Tongue (tissue), 2 donors: ENCODE data around the gene MYO3B. TPM values are rescaled to one million over a fixed set of nuclear protein-coding genes. Genes with fewer than 3 reads are reported as not detected.
"Not testable (repeated sequence)": the region's sequence is repeated elsewhere in the genome, so short reads cannot be mapped to it uniquely, and the experiment has no call there.

Source experiments
- DNase-seq: peaks from one replicate; pipeline ENCODE4 v3.0.0-alpha.2; 2015
- total RNA-seq: library from RNA; depleted of rRNA; stranded (reverse); fragments of >200 nt; gene quantifications from one replicate; pipeline ENCODE4 v1.2.3, GENCODE V29; 2014

The MYO3B gene
- total RNA-seq, 1 donor from 2014 or later, result 1.8 TPM

DNA sequence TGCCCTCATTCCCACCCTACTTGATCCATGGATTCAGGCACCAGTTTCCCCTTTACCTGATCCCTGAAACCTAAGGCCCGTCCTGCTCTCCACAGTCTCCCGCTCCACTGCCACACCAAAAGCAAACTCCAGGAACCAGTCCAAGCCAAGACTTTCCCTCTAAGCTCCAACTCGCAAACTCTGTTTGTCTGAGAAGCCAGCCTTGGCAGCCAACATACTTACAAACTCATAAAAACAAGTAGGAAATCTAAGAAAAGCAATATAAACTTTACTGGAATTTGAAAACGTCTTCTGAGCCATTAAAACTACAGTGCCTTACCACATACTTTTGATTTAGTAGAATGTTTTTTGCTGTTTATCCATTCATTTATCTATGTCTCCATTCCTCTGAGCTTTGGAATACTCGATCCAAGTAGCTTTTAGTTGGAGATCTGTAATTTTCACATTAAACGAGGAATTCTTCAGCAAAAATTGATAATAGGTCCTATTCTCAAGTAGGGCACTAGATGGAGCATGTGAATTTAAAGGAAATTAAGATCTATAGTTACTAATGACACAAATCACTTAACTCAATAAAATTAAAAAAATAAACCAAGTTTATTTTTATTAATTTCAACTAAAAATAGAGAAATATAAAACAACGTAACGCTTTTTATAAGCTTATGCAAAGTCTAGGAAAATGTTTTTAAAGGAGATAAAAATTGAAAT is 199.7 kb downstream of the MYO3B start:
- DNase-seq, result no peak

GRCh38 chr2:170380267-170380666 is 202.3 kb downstream of the MYO3B start:
- DNase-seq, result no peak

DNA sequence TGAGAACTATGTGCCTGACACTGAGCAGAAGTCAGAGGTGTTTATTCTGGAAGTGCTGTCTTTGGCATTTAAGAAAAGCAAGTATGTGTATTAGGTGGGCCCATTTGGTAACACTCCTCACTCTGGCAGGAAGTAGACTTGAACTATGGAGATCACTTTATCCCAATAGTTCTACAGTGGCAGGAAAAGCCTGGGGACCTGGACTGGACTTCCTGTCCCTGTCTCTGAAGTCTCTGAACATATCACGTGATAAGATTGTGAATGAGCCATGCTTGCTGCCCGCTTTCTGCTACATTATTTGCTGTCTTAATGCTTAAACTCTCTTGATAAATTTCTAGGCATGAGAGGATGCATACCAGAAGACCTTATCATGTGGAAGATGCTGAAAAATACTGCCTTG is 203.7 kb downstream of the MYO3B start:
- DNase-seq, result no peak

DNA sequence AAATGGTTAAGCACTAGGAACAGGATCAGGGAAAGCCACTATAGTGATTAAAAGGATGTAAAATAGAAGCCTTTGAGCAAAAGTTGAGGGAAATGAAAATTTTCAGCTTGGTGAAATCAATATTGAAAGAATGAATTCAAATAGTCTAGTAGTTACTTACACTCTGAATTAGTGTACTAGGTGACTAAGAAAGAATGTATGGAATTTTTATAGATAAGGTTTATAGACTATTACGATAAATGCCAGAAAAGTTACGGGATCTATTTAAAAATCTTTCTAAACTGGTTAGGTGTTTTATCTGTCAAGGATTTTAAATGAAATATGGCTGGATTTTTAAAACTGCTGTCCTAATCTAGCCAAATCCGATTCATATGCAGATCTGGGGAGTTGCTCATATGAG is 208.6 kb downstream of the MYO3B start:
- DNase-seq, result no peak

DNA sequence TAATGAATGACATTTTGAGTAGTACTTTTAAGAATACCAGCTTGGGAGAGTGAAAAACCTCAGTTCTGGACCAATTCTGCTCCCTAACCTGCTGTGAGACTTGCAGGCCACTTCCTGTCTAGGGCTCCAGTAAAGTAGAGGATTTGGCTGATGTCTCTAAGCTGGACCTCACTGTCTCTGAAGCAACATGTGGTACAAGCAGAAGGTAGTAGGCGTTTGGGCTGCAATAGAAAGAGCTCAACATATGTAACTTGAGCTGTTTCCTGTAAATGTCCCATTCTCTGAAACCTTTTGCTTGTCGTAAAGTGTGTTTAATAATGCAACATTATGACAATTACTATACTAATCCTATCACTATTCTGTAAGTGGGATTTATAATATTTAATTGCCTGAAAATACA is 213.1 kb downstream of the MYO3B start:
- DNase-seq, result no peak

- DNase-seq, result no peak
These were observed 213.8 kb downstream of the MYO3B start for GRCh38 chr2:170391697-170392096.

DNA sequence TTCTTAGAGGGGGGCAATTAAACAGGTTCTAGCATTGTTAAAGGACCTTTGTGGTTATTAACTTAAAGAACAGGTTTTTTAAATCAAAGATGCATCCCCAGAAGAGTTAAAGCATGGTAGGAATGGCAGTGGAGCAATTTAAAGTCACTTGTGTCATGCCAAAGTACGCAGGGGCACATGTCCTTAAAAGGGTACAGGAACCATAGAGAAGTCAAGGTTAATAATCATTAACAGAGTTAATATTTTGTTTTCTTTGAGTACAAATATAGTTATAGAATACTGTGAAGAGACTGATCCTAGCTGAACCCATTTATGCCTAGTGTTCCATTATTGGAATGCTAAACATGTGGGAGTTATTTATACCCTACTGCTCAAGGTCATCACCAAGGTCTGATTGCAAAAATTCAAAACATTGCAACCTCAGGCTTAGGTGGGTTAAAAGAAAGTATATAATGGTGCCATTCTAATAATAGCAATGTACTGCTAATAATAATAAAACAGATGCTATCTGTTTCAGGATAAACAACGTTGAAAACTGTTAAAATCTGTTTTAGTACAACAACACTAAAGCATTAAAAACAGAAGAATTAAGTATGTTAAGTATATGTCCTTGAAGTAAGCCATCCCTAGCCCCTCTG is 216.0 kb downstream of the MYO3B start:
- DNase-seq, result no peak

- DNase-seq, result no peak
These were observed 216.9 kb downstream of the MYO3B start for GRCh38 chr2:170394641-170395387.

DNA sequence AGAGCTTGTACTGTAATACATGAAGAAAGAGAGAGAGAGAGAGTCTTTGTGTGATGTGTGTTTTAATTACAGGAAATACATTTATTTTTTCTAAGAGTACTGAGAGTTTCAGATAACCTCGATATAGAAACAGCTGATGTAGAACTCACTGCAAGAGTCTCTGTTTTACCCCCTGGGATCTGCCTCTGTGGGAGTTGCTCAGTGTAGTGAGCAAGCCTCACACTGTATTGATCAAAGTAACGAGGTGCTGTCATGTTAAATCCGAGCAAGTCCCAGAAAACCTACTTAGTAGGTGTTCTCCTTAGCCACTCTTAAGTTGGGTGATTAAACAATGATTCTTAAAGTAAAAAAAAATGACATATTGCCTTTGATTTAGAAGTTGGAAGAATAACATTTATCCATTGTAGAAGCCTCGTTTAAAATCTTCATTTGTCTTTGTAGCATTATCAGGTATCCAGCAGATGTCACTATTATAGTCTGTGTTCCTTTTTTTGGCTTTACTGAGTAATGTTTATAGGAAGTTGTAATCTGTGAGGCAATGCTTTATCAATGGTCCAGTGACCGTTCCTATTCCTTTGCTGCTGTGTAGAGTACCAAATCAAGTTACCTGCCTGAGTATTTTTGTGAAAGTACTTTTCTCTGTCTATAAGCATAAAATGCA is 219.0 kb downstream of the MYO3B start:
- peak; percentile 17 for DNase-seq

DNA sequence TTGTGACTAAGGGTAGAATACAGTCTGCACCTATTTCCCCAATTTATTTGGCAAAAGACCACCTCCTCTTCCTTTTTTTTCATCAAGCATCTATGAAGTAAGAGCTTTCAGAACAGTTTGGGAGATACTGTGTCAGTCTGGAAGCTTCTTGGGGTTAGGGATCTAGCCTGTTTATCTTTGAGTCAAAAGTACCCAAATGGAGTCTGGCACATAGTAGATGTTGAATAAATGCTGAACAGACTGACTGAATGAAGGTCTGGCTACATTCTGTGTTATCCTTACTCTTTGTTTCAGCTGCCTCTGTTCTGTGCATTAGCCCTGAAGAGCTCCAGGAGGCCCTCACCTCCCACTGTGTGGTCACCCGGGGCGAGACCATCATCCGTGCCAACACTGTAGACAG is 223.2 kb downstream of the MYO3B start:
- no peak for DNase-seq

GRCh38 chr2:170404846-170405245 is 226.9 kb downstream of the MYO3B start:
- no peak for DNase-seq

DNA sequence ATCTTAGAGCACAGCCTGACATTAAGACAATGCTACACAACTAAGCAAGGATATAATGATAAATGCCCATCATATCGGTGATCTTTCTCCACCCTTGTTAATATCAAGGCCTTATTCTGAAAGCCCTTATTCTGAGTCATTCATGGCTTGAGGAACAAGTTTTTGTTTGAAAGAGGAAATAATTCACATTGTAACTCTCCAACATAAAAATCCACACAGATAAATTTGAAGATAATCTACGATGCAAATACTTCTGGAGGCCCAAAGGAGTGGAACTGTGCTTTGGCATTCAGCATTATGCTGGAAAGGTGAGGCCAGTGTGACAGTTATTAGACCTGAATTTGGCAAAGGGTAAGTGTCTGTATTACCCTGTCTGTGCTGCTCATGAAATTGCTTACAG is 227.4 kb downstream of the MYO3B start:
- no peak for DNase-seq

DNA sequence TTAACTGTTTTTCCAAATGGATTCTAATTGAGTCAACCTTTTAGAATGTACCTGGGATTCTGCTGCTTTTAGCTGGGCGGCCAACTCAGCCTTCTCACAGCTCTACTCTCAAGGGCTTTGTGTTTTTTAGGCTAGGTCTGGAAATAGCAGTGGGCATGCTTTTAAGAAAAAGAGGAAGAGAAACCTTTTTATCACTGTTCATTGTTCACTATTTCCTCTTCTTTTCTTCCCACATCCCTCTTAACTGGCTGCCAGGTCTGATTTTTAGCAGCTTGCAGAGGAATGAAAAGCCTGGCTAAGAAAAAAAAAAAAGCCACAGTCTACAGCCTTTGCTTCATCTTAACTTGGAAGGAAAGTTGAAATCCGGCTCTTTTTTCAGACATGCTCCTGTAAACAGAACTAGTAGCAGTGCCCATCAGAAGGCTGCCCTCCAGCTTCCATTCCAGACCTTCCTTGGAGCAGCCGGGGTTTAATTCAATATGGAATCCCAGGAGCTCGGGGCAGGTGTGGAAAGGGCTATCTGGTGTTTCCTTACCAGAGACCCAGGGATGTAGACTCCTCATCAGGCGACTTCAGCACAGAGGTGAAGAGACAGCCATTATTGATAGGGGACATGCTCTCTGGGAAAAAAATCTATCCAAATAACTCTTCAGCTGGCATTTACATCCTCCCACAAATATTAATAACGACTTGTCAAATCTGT is 230.7 kb downstream of the MYO3B start:
- no peak for DNase-seq

DNA sequence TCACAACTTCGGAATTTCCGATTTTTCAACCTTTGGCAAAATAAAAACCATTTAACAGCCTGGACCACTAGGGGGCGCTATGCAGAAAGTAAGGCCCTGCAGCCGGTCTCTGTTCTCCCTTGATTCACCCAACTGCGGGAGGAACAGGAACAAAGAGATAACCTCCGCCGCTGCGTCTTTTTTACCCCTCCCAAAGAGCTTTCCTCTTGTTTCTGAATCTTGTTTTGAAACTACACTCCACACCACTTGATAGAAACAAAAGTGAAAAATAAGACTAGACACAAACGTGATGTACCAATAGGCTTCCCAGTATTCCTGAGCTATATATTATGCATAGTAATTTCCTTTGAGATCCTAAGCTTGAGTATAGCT is 231.2 kb downstream of the MYO3B start:
- peak; percentile 89 for DNase-seq

DNA sequence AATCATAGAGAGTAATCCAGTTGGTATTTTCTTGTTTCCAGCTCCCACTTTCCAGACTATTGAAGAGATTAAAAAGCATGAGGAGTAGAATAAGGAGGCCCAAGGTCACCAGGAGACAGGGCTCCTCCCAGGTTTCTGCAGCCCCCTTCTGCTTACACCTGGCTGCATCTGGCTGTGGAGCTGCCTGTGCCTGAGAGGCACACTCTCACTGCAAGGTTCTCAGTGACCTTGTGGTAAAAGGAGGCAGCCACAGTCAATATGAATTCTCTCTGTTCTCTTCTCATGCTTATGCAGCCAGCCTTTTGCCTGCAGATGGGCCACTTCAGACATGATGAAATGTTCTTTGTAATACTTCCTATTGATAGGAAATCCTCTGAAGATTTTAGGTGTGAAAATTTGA is 233.7 kb downstream of the MYO3B start:
- no peak for DNase-seq

GRCh38 chr2:170420961-170421687 is 243.2 kb downstream of the MYO3B start:
- DNase-seq, result no peak

GRCh38 chr2:170423919-170424318 is 246.0 kb downstream of the MYO3B start:
- DNase-seq, result no peak

GRCh38 chr2:170425281-170425751 is 247.4 kb downstream of the MYO3B start:
- DNase-seq, result peak; percentile 20

GRCh38 chr2:170428868-170429267 is 250.9 kb downstream of the MYO3B start:
- DNase-seq, result no peak

DNA sequence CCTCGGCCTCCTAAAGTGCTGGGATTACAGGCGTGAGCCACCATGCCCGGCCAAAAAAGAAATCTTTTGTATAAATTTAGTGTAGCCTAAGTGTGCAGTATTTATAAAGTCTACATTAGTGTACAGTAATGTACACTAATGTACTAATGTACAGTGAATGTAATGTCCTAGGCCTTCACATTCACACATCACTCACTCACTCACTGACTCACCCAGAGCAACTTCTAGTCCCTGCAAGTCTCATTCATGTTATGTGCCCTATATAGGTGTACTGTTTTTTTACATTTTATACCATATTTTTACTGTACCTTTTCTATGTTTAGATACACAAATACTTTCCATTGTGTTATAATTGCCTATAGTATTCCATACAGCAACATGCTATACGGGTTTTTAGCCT is 254.9 kb downstream of the MYO3B start:
- no peak for DNase-seq

DNA sequence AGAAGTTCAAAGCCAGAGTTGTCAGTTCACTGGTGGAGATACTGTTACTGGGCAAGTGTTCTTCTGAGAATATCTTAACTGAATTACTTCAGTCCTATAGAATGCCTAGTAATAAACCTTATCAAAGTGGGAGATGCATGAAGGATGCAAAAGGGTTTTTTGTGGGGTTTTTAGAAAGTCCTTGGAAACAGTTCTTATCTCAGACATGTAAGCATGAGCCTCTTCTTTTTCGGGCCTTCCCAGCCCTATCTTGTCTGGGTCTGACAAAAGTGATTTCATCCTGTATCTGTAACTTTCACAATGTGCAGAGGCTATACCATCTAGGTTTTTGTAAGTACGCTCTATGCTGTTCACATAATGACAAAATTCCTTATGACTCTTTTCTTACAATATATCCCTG is 255.5 kb downstream of the MYO3B start:
- DNase-seq, result no peak

DNA sequence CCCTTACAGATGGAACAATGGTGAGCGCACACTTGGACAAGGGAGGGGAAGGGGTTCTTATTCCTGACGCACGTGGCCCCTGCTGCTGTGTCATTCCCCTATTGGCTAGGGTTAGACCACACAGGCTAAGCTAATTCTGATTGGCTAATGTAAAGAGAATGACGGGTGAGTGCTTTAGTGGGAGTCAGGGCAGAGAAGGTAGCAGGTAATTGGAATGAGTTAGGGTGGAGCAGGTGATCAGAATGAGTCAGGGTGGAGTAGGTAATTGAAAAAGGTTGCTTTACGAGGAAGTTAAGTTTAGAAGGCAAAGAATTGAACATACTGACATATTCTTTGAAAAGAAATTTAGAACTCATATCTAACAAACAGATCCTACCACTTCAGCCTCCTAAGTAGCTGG is 256.4 kb downstream of the MYO3B start:
- not testable (repeated sequence) for DNase-seq
